ENCODE measurements around the gene MFF.
"Not testable (repeated sequence)": the region's sequence is repeated elsewhere in the genome, so short reads cannot be mapped to it uniquely, and the experiment has no call there.

Gene MFF

GRCh38 chr2:227379095-227379494, 54.0 kb downstream of the MFF start, which contains the start of gene TM4SF20:
TM4SF20 (minus strand) TSS chr2:227379306; CDS start chr2:227379268, 38 bp downstream.
- H2AFZ ChIP-seq (ENCODE audit: low read length), result no peak within 1 kb of the TSS

GRCh38 chr2:227382241-227382835, 57.3 kb downstream of the MFF start:
- not testable (repeated sequence) for H3K4me2 ChIP-seq (ENCODE audit: low read depth, low read length, poor library complexity, severe bottlenecking); H2AFZ ChIP-seq (ENCODE audit: low read length); H3K9ac ChIP-seq (ENCODE audit: low read depth, low read length, poor library complexity, severe bottlenecking); H3K36me3 ChIP-seq (ENCODE audit: insufficient read depth, low read length); H3K9me2 ChIP-seq (replicated peaks; ENCODE audit: low read depth, low read length); H3K27me3 ChIP-seq (ENCODE audit: insufficient read depth, low read length, poor library complexity, severe bottlenecking); H3F3A ChIP-seq (ENCODE audit: low read depth); H4K20me1 ChIP-seq (ENCODE audit: insufficient read depth, low read length, poor library complexity, severe bottlenecking); H3K9me3 ChIP-seq (ENCODE audit: insufficient read depth, low read depth, low read length); H3K79me2 ChIP-seq (ENCODE audit: insufficient read depth, low read length); H3K4me1 ChIP-seq (ENCODE audit: insufficient read depth, low read length, poor library complexity, severe bottlenecking); H3K4me3 ChIP-seq (ENCODE audit: low read length, poor library complexity, severe bottlenecking)

More at GRCh38 chr2:227379095-227379494, 54.0 kb downstream of the MFF start, which contains the start of gene TM4SF20:
- H3K9me2 ChIP-seq (replicated peaks; ENCODE audit: low read depth, low read length), result no peaks in the 10 kb centered on the region
- no peaks in the 10 kb centered on the region for H3K9me3 ChIP-seq (ENCODE audit: insufficient read depth, low read depth, low read length)
- H3K79me2 ChIP-seq (ENCODE audit: insufficient read depth, low read length), result no peaks in the 10 kb centered on the region
- no peak for TF ChIP-seq EZH2phosphoT487 (IDR thresholded peaks at IDR 0.05; ENCODE audit: borderline replicate concordance)
- TF ChIP-seq, protein P1, sequence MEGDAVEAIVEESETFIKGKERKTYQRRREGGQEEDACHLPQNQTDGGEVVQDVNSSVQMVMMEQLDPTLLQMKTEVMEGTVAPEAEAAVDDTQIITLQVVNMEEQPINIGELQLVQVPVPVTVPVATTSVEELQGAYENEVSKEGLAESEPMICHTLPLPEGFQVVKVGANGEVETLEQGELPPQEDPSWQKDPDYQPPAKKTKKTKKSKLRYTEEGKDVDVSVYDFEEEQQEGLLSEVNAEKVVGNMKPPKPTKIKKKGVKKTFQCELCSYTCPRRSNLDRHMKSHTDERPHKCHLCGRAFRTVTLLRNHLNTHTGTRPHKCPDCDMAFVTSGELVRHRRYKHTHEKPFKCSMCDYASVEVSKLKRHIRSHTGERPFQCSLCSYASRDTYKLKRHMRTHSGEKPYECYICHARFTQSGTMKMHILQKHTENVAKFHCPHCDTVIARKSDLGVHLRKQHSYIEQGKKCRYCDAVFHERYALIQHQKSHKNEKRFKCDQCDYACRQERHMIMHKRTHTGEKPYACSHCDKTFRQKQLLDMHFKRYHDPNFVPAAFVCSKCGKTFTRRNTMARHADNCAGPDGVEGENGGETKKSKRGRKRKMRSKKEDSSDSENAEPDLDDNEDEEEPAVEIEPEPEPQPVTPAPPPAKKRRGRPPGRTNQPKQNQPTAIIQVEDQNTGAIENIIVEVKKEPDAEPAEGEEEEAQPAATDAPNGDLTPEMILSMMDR (conservative IDR thresholded peaks at IDR 0.05; ENCODE audit: low read length), result no peak
- no peak within 1 kb of the TSS for H3K4me3 ChIP-seq (ENCODE audit: low read length, poor library complexity, severe bottlenecking)
- H4K20me1 ChIP-seq (ENCODE audit: insufficient read depth, low read length, poor library complexity, severe bottlenecking), result no peaks in the 10 kb centered on the region
- no peaks in the 10 kb centered on the region for H3K36me3 ChIP-seq (ENCODE audit: insufficient read depth, low read length)
- no peaks in the 10 kb centered on the region for H3K27me3 ChIP-seq (ENCODE audit: insufficient read depth, low read length, poor library complexity, severe bottlenecking)
- H3F3A ChIP-seq (ENCODE audit: low read depth), result no peaks in the 10 kb centered on the region
- H3K4me1 ChIP-seq (ENCODE audit: insufficient read depth, low read length, poor library complexity, severe bottlenecking), result peaks cover 26% of the 10 kb centered on the region
- no peak within 1 kb of the TSS for H3K9ac ChIP-seq (ENCODE audit: low read depth, low read length, poor library complexity, severe bottlenecking)
- no peak within 1 kb of the TSS for H3K4me2 ChIP-seq (ENCODE audit: low read depth, low read length, poor library complexity, severe bottlenecking)

DNA sequence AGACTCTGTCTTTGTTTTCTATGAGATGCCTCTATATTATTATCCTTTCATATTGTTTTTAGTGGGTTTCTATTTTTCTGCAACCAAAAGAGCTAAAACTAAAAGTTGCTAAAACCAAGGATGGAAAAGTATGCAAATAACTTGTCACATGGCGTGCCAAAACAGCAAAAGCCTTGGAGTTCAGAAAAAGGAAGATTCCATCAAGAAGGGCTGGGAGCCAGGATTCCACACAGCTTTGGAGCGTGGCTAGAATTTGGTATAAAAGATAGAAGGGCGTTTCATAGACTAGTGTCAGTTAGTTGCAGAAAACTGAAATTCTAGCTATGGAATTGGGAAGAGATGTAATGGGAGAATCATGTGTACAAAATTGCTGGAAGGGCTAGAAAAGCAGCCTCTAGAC, 58.6 kb downstream of the MFF start:
- no peaks in the 10 kb centered on the region for H3K9me2 ChIP-seq (replicated peaks; ENCODE audit: low read depth, low read length)
- no peaks in the 10 kb centered on the region for H4K20me1 ChIP-seq (ENCODE audit: insufficient read depth, low read length, poor library complexity, severe bottlenecking)
- H3F3A ChIP-seq (ENCODE audit: low read depth), result no peaks in the 10 kb centered on the region
- H3K79me2 ChIP-seq (ENCODE audit: insufficient read depth, low read length), result no peaks in the 10 kb centered on the region
- TF ChIP-seq, protein P1 (conservative IDR thresholded peaks at IDR 0.05; ENCODE audit: low read length), result no peak
- no peak for TF ChIP-seq EZH2phosphoT487 (IDR thresholded peaks at IDR 0.05; ENCODE audit: borderline replicate concordance)
- H2AFZ ChIP-seq (ENCODE audit: low read length), result no peak overlapping the region
- H3K4me1 ChIP-seq (ENCODE audit: insufficient read depth, low read length, poor library complexity, severe bottlenecking), result no peaks in the 10 kb centered on the region
- no peak overlapping the region for H3K9ac ChIP-seq (ENCODE audit: low read depth, low read length, poor library complexity, severe bottlenecking)
- H3K9me3 ChIP-seq (ENCODE audit: insufficient read depth, low read depth, low read length), result no peaks in the 10 kb centered on the region
- no peaks in the 10 kb centered on the region for H3K27me3 ChIP-seq (ENCODE audit: insufficient read depth, low read length, poor library complexity, severe bottlenecking)
- H3K4me3 ChIP-seq (ENCODE audit: low read length, poor library complexity, severe bottlenecking), result no peak overlapping the region
- H3K36me3 ChIP-seq (ENCODE audit: insufficient read depth, low read length), result no peaks in the 10 kb centered on the region
- no peak overlapping the region for H3K4me2 ChIP-seq (ENCODE audit: low read depth, low read length, poor library complexity, severe bottlenecking)

GRCh38 chr2:227386630-227387029, 61.6 kb downstream of the MFF start:
- Histone ChIP-seq H3F3A (ENCODE audit: low read depth) (no peaks in the 10 kb centered on the region), H3K4me3 (ENCODE audit: low read length, poor library complexity, severe bottlenecking) (no peak overlapping the region), H2AFZ (ENCODE audit: low read length) (no peak overlapping the region), H3K4me2 (ENCODE audit: low read depth, low read length, poor library complexity, severe bottlenecking) (no peak overlapping the region), H3K9me2 (replicated peaks; ENCODE audit: low read depth, low read length) (no peaks in the 10 kb centered on the region), H3K4me1 (ENCODE audit: insufficient read depth, low read length, poor library complexity, severe bottlenecking) (no peaks in the 10 kb centered on the region), H3K79me2 (ENCODE audit: insufficient read depth, low read length) (no peaks in the 10 kb centered on the region), H3K9ac (ENCODE audit: low read depth, low read length, poor library complexity, severe bottlenecking) (no peak overlapping the region), H3K27me3 (ENCODE audit: insufficient read depth, low read length, poor library complexity, severe bottlenecking) (no peaks in the 10 kb centered on the region), H3K36me3 (ENCODE audit: insufficient read depth, low read length) (no peaks in the 10 kb centered on the region), H3K9me3 (ENCODE audit: insufficient read depth, low read depth, low read length) (no peaks in the 10 kb centered on the region), H4K20me1 (ENCODE audit: insufficient read depth, low read length, poor library complexity, severe bottlenecking) (no peaks in the 10 kb centered on the region)
- TF ChIP-seq, protein P1 (conservative IDR thresholded peaks at IDR 0.05; ENCODE audit: low read length), result no peak
- no peak for TF ChIP-seq EZH2phosphoT487 (IDR thresholded peaks at IDR 0.05; ENCODE audit: borderline replicate concordance)

DNA sequence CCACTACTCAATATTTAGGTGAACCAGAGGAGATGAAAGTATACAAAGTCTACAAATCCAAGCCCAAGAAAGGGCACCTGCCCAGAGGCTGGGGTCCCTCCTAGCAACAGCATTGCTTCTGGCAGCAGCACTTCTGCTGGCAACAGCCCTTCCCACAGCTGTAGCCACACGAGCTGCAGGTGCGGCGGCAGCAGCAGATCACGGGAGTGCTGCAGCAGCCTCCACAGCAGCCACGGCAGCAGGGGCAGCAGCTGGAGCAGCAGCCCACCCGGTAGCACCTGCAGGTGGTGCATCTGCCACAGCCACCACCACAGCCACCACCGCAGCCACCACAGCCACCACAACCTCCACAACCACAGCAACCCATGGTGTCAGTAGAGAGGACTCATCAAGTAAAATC, 62.5 kb downstream of the MFF start, which contains the start of gene SCYGR1:
Gene SCYGR1, minus strand, starts transcription at position 367 of the 400 bp plus-strand sequence. Its CDS starts 0 bp downstream, at position 367.
- not testable (repeated sequence) for H3K36me3 ChIP-seq (ENCODE audit: insufficient read depth, low read length); H3K27me3 ChIP-seq (ENCODE audit: insufficient read depth, low read length, poor library complexity, severe bottlenecking); H3K9ac ChIP-seq (ENCODE audit: low read depth, low read length, poor library complexity, severe bottlenecking); H3K9me3 ChIP-seq (ENCODE audit: insufficient read depth, low read depth, low read length); H2AFZ ChIP-seq (ENCODE audit: low read length); H4K20me1 ChIP-seq (ENCODE audit: insufficient read depth, low read length, poor library complexity, severe bottlenecking); H3K9me2 ChIP-seq (replicated peaks; ENCODE audit: low read depth, low read length); H3F3A ChIP-seq (ENCODE audit: low read depth); H3K4me2 ChIP-seq (ENCODE audit: low read depth, low read length, poor library complexity, severe bottlenecking); H3K79me2 ChIP-seq (ENCODE audit: insufficient read depth, low read length); H3K4me3 ChIP-seq (ENCODE audit: low read length, poor library complexity, severe bottlenecking); H3K4me1 ChIP-seq (ENCODE audit: insufficient read depth, low read length, poor library complexity, severe bottlenecking)
